MM.1S (cell line): Measurements from ENCODE around the gene RABIF.

ENCODE experiments used
- CTCF ChIP-seq: fragments of 300-600 bp; sonication (generic); IDR thresholded peaks from 2 replicates; pipeline ENCODE4 v1.5.1; 2016; ENCODE audit warnings: antibody characterized with exemption, low read length, mixed read lengths
- EZH2 ChIP-seq: fragments of 300-600 bp; sonication (generic); optimal IDR thresholded peaks from 2 replicates; pipeline ENCODE3; 2017; ENCODE audit warnings: low read depth, mild to moderate bottlenecking, antibody characterized with exemption, low read length, mixed read lengths
- EZH2phosphoT487 ChIP-seq: fragments of 300-600 bp; sonication (generic); IDR thresholded peaks from 2 replicates; pipeline ENCODE4 v1.6.1; 2018; ENCODE audit warnings: antibody characterized with exemption, low read length

GRCh38 chr1:202831906-202832305 lies 57.0 kb downstream of the RABIF start:
- TF ChIP-seq CTCF, result no peak
- TF ChIP-seq EZH2, result no peak
- no peak for TF ChIP-seq EZH2phosphoT487
